H9 (cell line): ENCODE results near the gene OR5A1. TPM values are rescaled to one million over a fixed set of nuclear protein-coding genes. Genes with fewer than 3 reads are reported as not detected.
"Not testable (repeated sequence)": the region's sequence is repeated elsewhere in the genome, so short reads cannot be mapped to it uniquely, and the experiment has no call there.

Source experiments
- DNase-seq: peaks from one replicate; pipeline ENCODE4 v3.0.0-alpha.2; 2017
- H2AFZ ChIP-seq: one replicate; pipeline ENCODE4 v1.6.1; 2013; ENCODE audit warnings: mild to moderate bottlenecking, low read length, control low read depth, moderate library complexity
- H2AK5ac ChIP-seq: 2 replicates; pipeline ENCODE4 v1.6.1; 2013; ENCODE audit warnings: low read length, control low read depth, mixed read lengths; ENCODE audit not compliant: insufficient read length
- H2BK120ac ChIP-seq: one replicate; pipeline ENCODE4 v1.6.1; 2013; ENCODE audit warnings: low read depth, mild to moderate bottlenecking, low read length, control low read depth, inconsistent platforms; ENCODE audit not compliant: poor library complexity, severe bottlenecking
- H2BK12ac ChIP-seq: 2 replicates; pipeline ENCODE4 v1.6.1; 2013; ENCODE audit warnings: low read length, control low read depth, mixed read lengths, low read depth; ENCODE audit not compliant: insufficient read length
- H2BK15ac ChIP-seq: 2 replicates; pipeline ENCODE4 v1.6.1; 2013; ENCODE audit warnings: low read depth, low read length, control low read depth
- H2BK20ac ChIP-seq: one replicate; pipeline ENCODE4 v1.6.1; 2013; ENCODE audit warnings: low read depth, mild to moderate bottlenecking, low read length, control low read depth, inconsistent platforms; ENCODE audit not compliant: poor library complexity, severe bottlenecking
- H2BK5ac ChIP-seq: 2 replicates; pipeline ENCODE4 v1.6.1; 2013; ENCODE audit warnings: low read length, control low read depth, mixed read lengths; ENCODE audit not compliant: insufficient read length
- H3K14ac ChIP-seq: 2 replicates; pipeline ENCODE4 v1.6.1; 2013; ENCODE audit warnings: low read length, control low read depth; ENCODE audit not compliant: insufficient read depth
- H3K18ac ChIP-seq: 2 replicates; pipeline ENCODE4 v1.6.1; 2013; ENCODE audit warnings: low read depth, mild to moderate bottlenecking, mixed read lengths, low read length, control low read depth; ENCODE audit not compliant: insufficient read length
- H3K23ac ChIP-seq: 2 replicates; pipeline ENCODE4 v1.6.1; 2013; ENCODE audit warnings: low read length, control low read depth, mixed read lengths, low read depth; ENCODE audit not compliant: insufficient read length
- H3K23me2 ChIP-seq: 2 replicates; pipeline ENCODE4 v1.6.1; 2013; ENCODE audit warnings: low read depth, mild to moderate bottlenecking, mixed read lengths, low read length, control low read depth; ENCODE audit not compliant: insufficient read length, poor library complexity, severe bottlenecking
- H3K27ac ChIP-seq: 2 replicates; pipeline ENCODE4 v1.5.1; 2013; ENCODE audit warnings: low read length, control low read depth, mixed read lengths, low read depth; ENCODE audit not compliant: insufficient read length
- H3K27me3 ChIP-seq: 2 replicates; pipeline ENCODE4 v1.6.1; 2013; ENCODE audit warnings: low read length, control low read depth, inconsistent platforms; ENCODE audit not compliant: insufficient read depth
- H3K4ac ChIP-seq: 2 replicates; pipeline ENCODE4 v1.6.1; 2013; ENCODE audit warnings: low read depth, mild to moderate bottlenecking, control low read depth, inconsistent platforms, low read length, moderate library complexity
- H3K4me1 ChIP-seq: 2 replicates; pipeline ENCODE4 v1.6.1; 2013; ENCODE audit warnings: low read length, control low read depth, inconsistent platforms; ENCODE audit not compliant: insufficient read depth
- H3K4me2 ChIP-seq: 2 replicates; pipeline ENCODE4 v1.6.1; 2013; ENCODE audit warnings: low read length, control low read depth, mixed read lengths; ENCODE audit not compliant: insufficient read length, insufficient read depth
- H3K56ac ChIP-seq: 2 replicates; pipeline ENCODE4 v1.6.1; 2013; ENCODE audit warnings: low read depth, mild to moderate bottlenecking, mixed read lengths, low read length, control low read depth; ENCODE audit not compliant: insufficient read length
- H3K79me1 ChIP-seq: 2 replicates; pipeline ENCODE4 v1.6.1; 2013; ENCODE audit warnings: low read depth, mild to moderate bottlenecking, moderate library complexity, low read length, control low read depth, inconsistent platforms; ENCODE audit not compliant: insufficient read depth, poor library complexity, severe bottlenecking
- H3K79me2 ChIP-seq: 2 replicates; pipeline ENCODE4 v1.6.1; 2013; ENCODE audit warnings: low read length, control low read depth, inconsistent platforms; ENCODE audit not compliant: insufficient read depth
- H3K9ac ChIP-seq: 2 replicates; pipeline ENCODE4 v1.6.1; 2013; ENCODE audit warnings: low read length, control low read depth, mixed read lengths; ENCODE audit not compliant: insufficient read length; ENCODE audit errors: extremely low read depth
- H3K9me3 ChIP-seq: one replicate; pipeline ENCODE4 v1.6.1; 2013; ENCODE audit warnings: low read depth, low read length, inconsistent platforms; ENCODE audit not compliant: control insufficient read depth
- H3T11ph ChIP-seq: one replicate; pipeline ENCODE4 v1.6.1; 2013; ENCODE audit warnings: mild to moderate bottlenecking, low read length, control low read depth, inconsistent platforms
- H4K20me1 ChIP-seq: one replicate; pipeline ENCODE4 v1.6.1; 2013; ENCODE audit not compliant: control insufficient read depth, insufficient read length, insufficient read depth
- H4K5ac ChIP-seq: 2 replicates; pipeline ENCODE4 v1.6.1; 2013; ENCODE audit warnings: low read depth, mild to moderate bottlenecking, mixed read lengths, low read length, control low read depth; ENCODE audit not compliant: insufficient read length
- H4K8ac ChIP-seq: replicated peaks from 2 replicates; pipeline ENCODE4 v1.6.1; 2013; ENCODE audit warnings: low read length, control low read depth, mixed read lengths, low read depth; ENCODE audit not compliant: insufficient read length
- H4K91ac ChIP-seq: 2 replicates; pipeline ENCODE4 v1.6.1; 2013; ENCODE audit warnings: low read depth, mild to moderate bottlenecking, moderate library complexity, mixed read lengths, low read length, control low read depth; ENCODE audit not compliant: insufficient read length
- H3K27ac Mint-ChIP-seq, 3 experiments: 2 replicates in 2 of 3; 3 replicates in 1 of 3; pipeline ENCODE4 v1.8.0; 2020 to 2021; ENCODE audit warnings: mixed read lengths in 3 of 3, mild to moderate bottlenecking in 1 of 3, moderate library complexity in 1 of 3
- H3K27me3 Mint-ChIP-seq: 2 replicates; pipeline ENCODE4 v1.8.0; 2021; ENCODE audit warnings: low read depth, mild to moderate bottlenecking, moderate library complexity, mixed read lengths
- H3K36me3 Mint-ChIP-seq, 3 experiments: 2 replicates in 2 of 3; 3 replicates in 1 of 3; pipeline ENCODE4 v1.8.0; 2020 to 2021; ENCODE audit warnings: low read depth in 3 of 3, mixed read lengths in 3 of 3; ENCODE audit not compliant: insufficient read depth in 1 of 3
- H3K4me1 Mint-ChIP-seq, 2 experiments: 2 replicates each; pipeline ENCODE4 v1.8.0; 2020; ENCODE audit warnings: mixed read lengths in 2 of 2
- H3K4me3 Mint-ChIP-seq, 2 experiments: 2 replicates in 1 of 2; 3 replicates in 1 of 2; pipeline ENCODE4 v1.8.0; 2020 to 2021; ENCODE audit warnings: mild to moderate bottlenecking in 2 of 2, mixed read lengths in 2 of 2, moderate library complexity in 1 of 2
- H3K9me3 Mint-ChIP-seq, 2 experiments: 2 replicates in 1 of 2; 3 replicates in 1 of 2; pipeline ENCODE4 v1.8.0; 2020; ENCODE audit warnings: mild to moderate bottlenecking in 2 of 2, mixed read lengths in 2 of 2, moderate library complexity in 1 of 2
- CTCF ChIP-seq: fragments of 200-600 bp; sonication (generic); conservative IDR thresholded peaks from 3 replicates; pipeline ENCODE4 v1.8.0; 2021; ENCODE audit warnings: antibody characterized with exemption, mild to moderate bottlenecking
- WGBS: extraction: QIAGEN DNeasy Blood & Tissue Kit; methylation state at CpG from one replicate; pipeline ENCODE4 v1.1.7; 2013; ENCODE audit warnings: missing lambda C conversion rate, low lambda C conversion rate, mixed read lengths; ENCODE audit not compliant: insufficient read length; ENCODE audit errors: extremely low coverage; 5-methylcytosine and 5-hydroxymethylcytosine counted together
- total RNA-seq: library from RNA; stranded (reverse); gene quantifications from 2 replicates; pipeline ENCODE4 v1.2.1, GENCODE V29; 2021

The OR5A1 gene
- total RNA-seq, 1 experiment from 2014 or later: not detected

GRCh38 chr11:59437770-59438169 is 1.5 kb downstream of the OR5A1 start:
- Histone ChIP-seq H3K23me2 (no peaks in the 10 kb centered on the region), H3K18ac (no peak overlapping the region), H4K20me1 (no peaks in the 10 kb centered on the region), H3K79me1 (no peaks in the 10 kb centered on the region), H4K8ac (no peak overlapping the region), H3K27me3 (no peaks in the 10 kb centered on the region), H3K23ac (no peak overlapping the region), H4K91ac (no peak overlapping the region), H3K14ac (no peak overlapping the region), H3K27ac (no peak overlapping the region), H3K56ac (no peak overlapping the region), H3T11ph (no peak overlapping the region), H3K9ac (no peak overlapping the region), H2BK5ac (no peak overlapping the region), H3K4me2 (no peak overlapping the region), H2BK20ac (no peak overlapping the region), H2BK15ac (no peak overlapping the region), H3K4ac (no peak overlapping the region), H2BK120ac (no peak overlapping the region), H2BK12ac (no peak overlapping the region), H3K9me3 (no peaks in the 10 kb centered on the region), H2AK5ac (no peak overlapping the region), H3K4me1 (no peaks in the 10 kb centered on the region), H2AFZ (no peak overlapping the region), H4K5ac (no peak overlapping the region), H3K79me2 (no peaks in the 10 kb centered on the region)
- Mint-ChIP-seq H3K36me3 (no peaks in the 10 kb centered on the region), H3K4me3 (no peak overlapping the region), H3K4me1 (peaks cover 10 to 11% of the 10 kb centered on the region in 2 experiments), H3K27me3 (no peaks in the 10 kb centered on the region), H3K27ac (no peak overlapping the region), H3K9me3 (no peaks in the 10 kb centered on the region)
- TF ChIP-seq CTCF: no peak
- WGBS: no CpG with 5 or more reads among the region's 7 CpGs
- DNase-seq: peak; percentile 44

GRCh38 chr11:59445624-59446023 is 9.4 kb downstream of the OR5A1 start:
- DNase-seq, H3K27ac ChIP-seq, H3K18ac ChIP-seq, H2AFZ ChIP-seq, H3K36me3 Mint-ChIP-seq, H3K27ac Mint-ChIP-seq, H3K4me1 Mint-ChIP-seq, H3K27me3 Mint-ChIP-seq, H2AK5ac ChIP-seq, H3K9me3 ChIP-seq, H3K23me2 ChIP-seq, H3K23ac ChIP-seq, H3K27me3 ChIP-seq, H2BK120ac ChIP-seq, H2BK5ac ChIP-seq, H2BK15ac ChIP-seq, H3K4me3 Mint-ChIP-seq, H2BK20ac ChIP-seq, H3T11ph ChIP-seq, H3K4me2 ChIP-seq, H3K14ac ChIP-seq, H3K56ac ChIP-seq, H3K4ac ChIP-seq, H2BK12ac ChIP-seq, H4K5ac ChIP-seq, H4K20me1 ChIP-seq, H3K9ac ChIP-seq, H4K91ac ChIP-seq, H3K79me2 ChIP-seq, H3K4me1 ChIP-seq, H4K8ac ChIP-seq, H3K79me1 ChIP-seq: not testable (repeated sequence)
- WGBS: no CpG with 5 or more reads among the region's 1 CpG
- peaks cover 18 to 21% of the 10 kb centered on the region in 2 experiments; a peak in 4 of 5 replicates for H3K9me3 Mint-ChIP-seq
